H1 (cell line): Measurements from ENCODE around the gene PTPRD. TPM values are rescaled to one million over a fixed set of nuclear protein-coding genes. Genes with fewer than 3 reads are reported as not detected.

Experiments
- CHD2 ChIP-seq: IDR thresholded peaks from 2 replicates; pipeline ENCODE4 v1.6.1; 2012; ENCODE audit warnings: low read length, improper control_type of control experiment
- CHD7 ChIP-seq: fragments of 300-600 bp; sonication (generic); IDR thresholded peaks from 2 replicates; pipeline ENCODE4 v1.7.1; 2012; ENCODE audit warnings: low read length, moderate library complexity, mild to moderate bottlenecking, inconsistent platforms; ENCODE audit not compliant: insufficient replicate concordance
- GABPA ChIP-seq: IDR thresholded peaks from 2 replicates; pipeline ENCODE4 v1.6.1; 2011; ENCODE audit warnings: mild to moderate bottlenecking, low read length, moderate library complexity, borderline replicate concordance; ENCODE audit not compliant: insufficient read depth
- HDAC6 ChIP-seq: IDR thresholded peaks from one replicate; pipeline ENCODE4 v1.7.1; 2012; ENCODE audit warnings: low read depth, mild to moderate bottlenecking, inconsistent platforms, low read length, moderate library complexity
- JUND ChIP-seq: IDR thresholded peaks from 2 replicates; pipeline ENCODE4 v1.6.1; 2011; ENCODE audit warnings: mild to moderate bottlenecking, improper control_type of control experiment, low read length
- MAFK ChIP-seq: IDR thresholded peaks from 2 replicates; pipeline ENCODE4 v1.6.1; 2012; ENCODE audit warnings: low read depth, mild to moderate bottlenecking, improper control_type of control experiment, low read length
- POU5F1 ChIP-seq: IDR thresholded peaks from 2 replicates; pipeline ENCODE4 v1.6.1; 2011; ENCODE audit warnings: low read depth, mild to moderate bottlenecking, low read length, moderate library complexity
- SAP30 ChIP-seq: fragments of 300-600 bp; sonication (generic); IDR thresholded peaks from 2 replicates; pipeline ENCODE4 v1.7.1; 2012; ENCODE audit warnings: low read length, moderate library complexity, mild to moderate bottlenecking, inconsistent platforms; ENCODE audit not compliant: insufficient read depth, insufficient replicate concordance
- SIN3A ChIP-seq, 2 experiments: IDR thresholded peaks in 1 of 2; conservative IDR thresholded peaks in 1 of 2; 2 replicates each; pipeline ENCODE4 v1.6.1; 2011 to 2012; ENCODE audit warnings: low read length in 2 of 2, improper control_type of control experiment in 1 of 2, low read depth in 1 of 2, mild to moderate bottlenecking in 1 of 2
- SRF ChIP-seq: IDR thresholded peaks from 2 replicates; pipeline ENCODE4 v1.6.1; 2011; ENCODE audit warnings: mild to moderate bottlenecking, low read depth, low read length, moderate library complexity
- polyA plus RNA-seq, 7 experiments: library from polyadenylated mRNA; depleted of rRNA in 3 of 7; stranded (reverse) in 5 of 7; unstranded in 2 of 7; fragments of >200 nt in 5 of 7; fragments of 200-250 nt in 2 of 7; gene quantifications; 1 replicate in 5 of 7; 2 replicates in 1 of 7; 4 replicates in 1 of 7; pipeline versions ENCODE4 v1.2.1 to v1.2.3, GENCODE V29; 2011 to 2013; ENCODE audit warnings: missing spikeins in 2 of 7, mixed read lengths in 2 of 7
- total RNA-seq: library from RNA; stranded (reverse); fragmentation: NEBNext Ultra II Directional; extraction: Animal tissue kit (Norgen Biotek cat#: 25700); gene quantifications from 2 replicates; pipeline ENCODE4 v1.2.1, GENCODE V29; 2021

The PTPRD gene
- total and polyA plus RNA-seq, 2 of the 8 experiments (the other 6 are each of a cell fraction or from before 2014, with no cell fraction given) = 17.2 to 77.0 TPM

GRCh38 chr9:9489183-9489582 lies 1123.6 kb downstream of the PTPRD start (continued):
- no peak for TF ChIP-seq CHD7
- TF ChIP-seq JUND = no peak
- TF ChIP-seq HDAC6 = no peak
- TF ChIP-seq MAFK = no peak
- TF ChIP-seq CHD2 = no peak
- no peak for TF ChIP-seq SRF
- TF ChIP-seq SAP30 = no peak
- TF ChIP-seq GABPA = no peak
- TF ChIP-seq SIN3A (conservative IDR thresholded peaks at IDR 0.05 in 1 of 2, IDR thresholded peaks at IDR 0.05 in 1 of 2; ENCODE audit: low read depth in 1 of 2, low read length in 2 of 2) = no peak
- TF ChIP-seq POU5F1 = no peak
